Measurements from ENCODE around the gene LGI1. TPM values are rescaled to one million over a fixed set of nuclear protein-coding genes. Genes with fewer than 3 reads are reported as not detected.

The LGI1 gene
- total RNA-seq = under 1 TPM in 1 of 4 donors, not detected in 3; 0.19 TPM

DNA sequence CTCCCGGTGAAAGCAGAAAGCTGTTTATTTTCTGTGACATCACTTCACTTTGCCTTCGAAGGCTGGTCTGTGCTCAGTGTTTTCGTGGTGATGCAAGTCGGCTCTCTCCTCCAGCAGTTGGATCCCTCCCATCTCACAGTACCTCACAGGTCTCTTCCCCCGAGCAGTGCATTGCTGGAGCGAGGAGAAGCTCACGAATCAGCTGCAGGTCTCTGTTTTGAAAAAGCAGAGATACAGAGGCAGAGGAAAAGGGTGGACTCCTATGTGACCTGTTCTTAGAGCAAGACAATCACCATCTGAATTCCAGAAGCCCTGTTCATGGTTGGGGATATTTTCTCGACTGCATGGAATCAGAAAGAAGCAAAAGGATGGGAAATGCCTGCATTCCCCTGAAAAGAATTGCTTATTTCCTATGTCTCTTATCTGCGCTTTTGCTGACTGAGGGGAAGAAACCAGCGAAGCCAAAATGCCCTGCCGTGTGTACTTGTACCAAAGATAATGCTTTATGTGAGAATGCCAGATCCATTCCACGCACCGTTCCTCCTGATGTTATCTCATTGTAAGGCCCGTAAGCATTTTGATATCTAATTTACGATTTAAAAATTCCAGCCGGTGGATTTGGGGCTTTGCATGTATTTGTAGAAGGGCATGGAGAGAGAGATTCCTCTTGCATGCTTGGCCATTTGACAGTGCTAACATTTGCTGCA lies at the start of gene LGI1:
LGI1 (plus strand) TSS at position 136 of the 707 bp plus-strand sequence; CDS start at position 345, 209 bp downstream.
- TF ChIP-seq, protein P1, sequence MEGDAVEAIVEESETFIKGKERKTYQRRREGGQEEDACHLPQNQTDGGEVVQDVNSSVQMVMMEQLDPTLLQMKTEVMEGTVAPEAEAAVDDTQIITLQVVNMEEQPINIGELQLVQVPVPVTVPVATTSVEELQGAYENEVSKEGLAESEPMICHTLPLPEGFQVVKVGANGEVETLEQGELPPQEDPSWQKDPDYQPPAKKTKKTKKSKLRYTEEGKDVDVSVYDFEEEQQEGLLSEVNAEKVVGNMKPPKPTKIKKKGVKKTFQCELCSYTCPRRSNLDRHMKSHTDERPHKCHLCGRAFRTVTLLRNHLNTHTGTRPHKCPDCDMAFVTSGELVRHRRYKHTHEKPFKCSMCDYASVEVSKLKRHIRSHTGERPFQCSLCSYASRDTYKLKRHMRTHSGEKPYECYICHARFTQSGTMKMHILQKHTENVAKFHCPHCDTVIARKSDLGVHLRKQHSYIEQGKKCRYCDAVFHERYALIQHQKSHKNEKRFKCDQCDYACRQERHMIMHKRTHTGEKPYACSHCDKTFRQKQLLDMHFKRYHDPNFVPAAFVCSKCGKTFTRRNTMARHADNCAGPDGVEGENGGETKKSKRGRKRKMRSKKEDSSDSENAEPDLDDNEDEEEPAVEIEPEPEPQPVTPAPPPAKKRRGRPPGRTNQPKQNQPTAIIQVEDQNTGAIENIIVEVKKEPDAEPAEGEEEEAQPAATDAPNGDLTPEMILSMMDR (IDR thresholded peaks at IDR 0.05) = no peak
- DNase-seq (ENCODE audit: low spot score) (no peak), ATAC-seq (ENCODE audit: low FRiP score) (no peak)

DNA sequence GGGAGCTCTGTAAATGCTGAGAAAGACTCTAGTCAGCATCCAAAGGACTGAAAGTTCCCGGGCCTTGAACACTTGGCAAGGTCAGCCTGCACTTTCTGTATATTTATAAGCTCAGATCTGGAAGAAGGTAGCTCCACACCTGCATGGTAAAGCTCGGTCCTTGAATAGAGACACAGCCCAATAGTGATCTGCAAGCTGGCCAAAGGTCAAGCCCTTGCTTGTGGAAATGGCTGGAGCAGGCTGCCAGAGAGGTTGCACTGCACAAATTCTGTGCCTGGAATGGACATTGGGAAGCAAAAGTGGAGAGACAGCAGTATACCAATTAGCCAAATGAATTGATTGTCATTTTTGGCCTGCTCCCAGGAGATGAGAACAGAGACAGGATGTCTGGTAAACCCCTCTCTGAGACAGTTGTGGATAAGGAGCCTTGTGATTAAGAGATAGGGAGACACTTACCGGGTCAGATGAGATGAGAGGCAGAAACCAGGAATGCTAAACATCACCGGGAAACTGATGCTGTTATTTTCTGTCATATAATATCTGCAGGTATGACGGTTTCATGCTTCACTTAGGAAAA lies 47.3 kb upstream of the LGI1 start:
- DNase-seq (ENCODE audit: low spot score) (no peak), ATAC-seq (ENCODE audit: low FRiP score) (no peak)
- TF ChIP-seq, protein P1 (IDR thresholded peaks at IDR 0.05) = no peak

DNA sequence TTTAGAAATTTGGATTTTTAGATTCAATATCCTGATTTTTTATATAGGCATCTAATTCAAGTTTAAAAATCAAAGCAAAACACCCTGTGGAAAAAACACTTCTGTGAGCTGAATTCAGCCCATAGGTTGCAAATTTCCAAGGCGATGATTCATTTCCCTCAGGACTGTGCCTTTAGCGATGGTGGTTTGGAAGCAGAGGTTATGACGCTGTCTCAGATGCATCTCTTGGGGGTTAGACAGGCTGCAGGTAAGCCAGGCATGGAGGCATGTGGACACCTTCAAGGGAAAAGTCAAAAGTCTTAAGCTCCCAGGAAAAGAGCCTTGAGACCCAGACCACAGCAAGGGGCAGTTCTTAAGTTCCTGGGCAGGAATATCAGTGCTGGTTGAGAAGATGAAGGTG lies 45.8 kb upstream of the LGI1 start:
- ATAC-seq (ENCODE audit: low FRiP score) (no peak), DNase-seq (ENCODE audit: low spot score) (no peak)
- TF ChIP-seq, protein P1 (IDR thresholded peaks at IDR 0.05) = no peak

DNA sequence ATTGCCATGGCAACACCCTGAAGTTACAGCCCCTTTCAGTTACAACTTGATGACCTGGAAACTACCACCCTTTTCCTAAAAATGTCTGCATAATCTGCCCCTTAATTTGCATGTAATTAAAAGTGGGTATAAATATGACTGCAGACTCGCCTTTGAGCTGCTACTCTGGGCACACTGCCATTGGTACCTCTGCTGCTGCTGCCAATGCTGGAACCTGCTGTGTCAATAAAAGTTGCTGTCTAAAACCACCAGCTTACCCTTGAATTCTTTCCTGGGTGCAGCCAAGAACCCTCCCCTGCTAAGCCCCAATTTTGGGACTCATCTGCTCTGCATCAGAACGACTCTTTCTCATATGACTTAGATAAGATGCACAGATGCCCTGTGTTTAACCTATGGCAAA lies 45.1 kb upstream of the LGI1 start:
- TF ChIP-seq, protein P1 (IDR thresholded peaks at IDR 0.05) = no peak
- no peak for DNase-seq (ENCODE audit: low spot score)
- no peak for ATAC-seq (ENCODE audit: low FRiP score)

DNA sequence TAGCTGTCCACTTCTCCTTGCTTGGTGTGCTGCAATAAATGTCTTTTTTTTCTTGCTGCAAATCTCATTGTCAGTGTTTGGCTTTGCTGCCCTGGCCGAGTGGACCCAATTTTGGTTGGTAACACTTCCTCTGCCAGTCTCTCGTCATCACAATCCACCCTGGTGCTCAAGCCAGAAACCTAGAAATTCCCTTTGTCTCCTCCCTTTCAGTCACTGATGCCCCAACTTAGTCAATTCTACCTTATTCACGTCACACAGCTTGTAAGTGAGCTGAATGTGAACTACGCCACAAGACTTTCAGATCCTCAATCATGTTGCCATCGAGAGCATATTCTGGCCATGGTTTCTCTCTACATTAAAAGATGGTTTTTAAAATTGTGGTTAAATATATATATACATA lies 42.4 kb upstream of the LGI1 start:
- ATAC-seq (ENCODE audit: low FRiP score) = no peak
- TF ChIP-seq, protein P1 (IDR thresholded peaks at IDR 0.05) = no peak
- no peak for DNase-seq (ENCODE audit: low spot score)

DNA sequence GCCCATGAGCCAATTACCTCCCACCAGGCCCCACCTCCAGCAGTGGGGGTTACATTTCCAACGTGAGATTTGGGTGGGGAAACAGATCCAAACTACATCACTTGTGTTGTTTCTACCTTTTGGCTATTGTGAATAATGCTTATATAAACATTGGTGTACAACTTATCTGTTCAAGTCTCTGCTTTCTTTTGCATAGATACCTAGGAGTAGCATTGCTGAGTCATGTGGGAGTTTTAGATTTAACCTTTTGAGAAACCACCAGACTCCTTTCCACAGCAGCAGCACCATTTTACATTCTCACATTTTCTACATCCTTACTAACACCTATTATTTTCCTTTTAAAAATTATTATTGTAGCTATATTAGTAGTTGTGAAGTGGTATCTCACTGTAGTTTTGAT lies 41.0 kb upstream of the LGI1 start:
- TF ChIP-seq, protein P1 (IDR thresholded peaks at IDR 0.05) = no peak
- DNase-seq (ENCODE audit: low spot score) = no peak
- ATAC-seq (ENCODE audit: low FRiP score) = no peak
